ENCODE results near the gene DMKN.

The DMKN gene

DNA sequence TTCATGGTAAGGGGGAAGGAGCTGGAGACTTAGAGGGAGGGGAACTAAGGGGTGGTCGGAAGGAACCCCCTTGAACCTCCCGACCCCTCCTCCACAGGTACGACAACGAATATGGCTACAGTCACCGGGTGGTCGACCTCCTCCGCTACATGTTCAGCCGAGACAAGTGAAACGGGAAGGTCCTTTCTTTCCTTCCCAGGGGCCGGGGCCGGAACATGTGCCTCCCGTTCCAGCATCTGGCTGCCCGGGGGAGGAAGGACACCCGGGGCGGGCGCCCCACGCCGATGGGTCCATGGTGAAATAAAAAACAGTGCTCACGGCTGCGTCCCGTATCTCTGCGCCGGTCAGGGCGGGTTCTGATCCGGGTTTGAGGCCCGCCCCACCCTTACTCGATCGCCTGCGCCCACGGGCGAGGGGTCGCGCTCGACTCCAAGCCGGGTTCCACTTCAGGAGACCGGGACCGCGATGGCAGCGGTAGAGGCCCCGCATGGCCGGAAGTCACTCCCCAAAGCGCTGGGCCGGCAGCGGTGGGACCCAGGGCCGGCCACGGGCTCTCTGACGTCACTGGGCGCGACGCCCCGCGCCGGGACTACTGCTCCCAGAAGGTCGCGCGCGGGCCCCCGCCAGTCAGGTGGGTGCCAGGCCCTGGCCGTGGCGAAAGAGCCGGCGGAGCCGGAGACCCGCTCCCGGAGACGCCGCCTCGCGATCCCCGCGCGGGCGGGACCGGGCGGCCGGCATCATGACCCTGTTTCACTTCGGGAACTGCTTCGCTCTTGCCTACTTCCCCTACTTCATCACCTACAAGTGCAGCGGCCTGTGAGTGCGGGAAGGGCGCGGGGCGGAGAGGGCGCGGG, 31.8 kb upstream of the DMKN start, which contains the start of gene TMEM147:
Gene TMEM147 (plus strand): TSS at position 626 of the 854 bp plus-strand sequence. CDS start 114 bp downstream, at position 740.
- Mint-ChIP-seq H3K27me3 (ENCODE audit: low read depth) (peaks cover 4% of the 10 kb centered on the region), H3K4me3 (peak within 1 kb of the TSS; percentile 92 to 97 (median 96)), H3K36me3 (ENCODE audit: low read depth) (peaks cover 7% of the 10 kb centered on the region), H3K9me3 (no peaks in the 10 kb centered on the region), H3K4me1 (peaks cover 19% of the 10 kb centered on the region), H3K27ac (peak within 1 kb of the TSS in 2 of 3 experiments; percentile 74 to 85)
- TF ChIP-seq, protein P1, sequence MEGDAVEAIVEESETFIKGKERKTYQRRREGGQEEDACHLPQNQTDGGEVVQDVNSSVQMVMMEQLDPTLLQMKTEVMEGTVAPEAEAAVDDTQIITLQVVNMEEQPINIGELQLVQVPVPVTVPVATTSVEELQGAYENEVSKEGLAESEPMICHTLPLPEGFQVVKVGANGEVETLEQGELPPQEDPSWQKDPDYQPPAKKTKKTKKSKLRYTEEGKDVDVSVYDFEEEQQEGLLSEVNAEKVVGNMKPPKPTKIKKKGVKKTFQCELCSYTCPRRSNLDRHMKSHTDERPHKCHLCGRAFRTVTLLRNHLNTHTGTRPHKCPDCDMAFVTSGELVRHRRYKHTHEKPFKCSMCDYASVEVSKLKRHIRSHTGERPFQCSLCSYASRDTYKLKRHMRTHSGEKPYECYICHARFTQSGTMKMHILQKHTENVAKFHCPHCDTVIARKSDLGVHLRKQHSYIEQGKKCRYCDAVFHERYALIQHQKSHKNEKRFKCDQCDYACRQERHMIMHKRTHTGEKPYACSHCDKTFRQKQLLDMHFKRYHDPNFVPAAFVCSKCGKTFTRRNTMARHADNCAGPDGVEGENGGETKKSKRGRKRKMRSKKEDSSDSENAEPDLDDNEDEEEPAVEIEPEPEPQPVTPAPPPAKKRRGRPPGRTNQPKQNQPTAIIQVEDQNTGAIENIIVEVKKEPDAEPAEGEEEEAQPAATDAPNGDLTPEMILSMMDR (IDR thresholded peaks at IDR 0.05; ENCODE audit: unreplicated experiment in 3 of 3), result no peak

DNA sequence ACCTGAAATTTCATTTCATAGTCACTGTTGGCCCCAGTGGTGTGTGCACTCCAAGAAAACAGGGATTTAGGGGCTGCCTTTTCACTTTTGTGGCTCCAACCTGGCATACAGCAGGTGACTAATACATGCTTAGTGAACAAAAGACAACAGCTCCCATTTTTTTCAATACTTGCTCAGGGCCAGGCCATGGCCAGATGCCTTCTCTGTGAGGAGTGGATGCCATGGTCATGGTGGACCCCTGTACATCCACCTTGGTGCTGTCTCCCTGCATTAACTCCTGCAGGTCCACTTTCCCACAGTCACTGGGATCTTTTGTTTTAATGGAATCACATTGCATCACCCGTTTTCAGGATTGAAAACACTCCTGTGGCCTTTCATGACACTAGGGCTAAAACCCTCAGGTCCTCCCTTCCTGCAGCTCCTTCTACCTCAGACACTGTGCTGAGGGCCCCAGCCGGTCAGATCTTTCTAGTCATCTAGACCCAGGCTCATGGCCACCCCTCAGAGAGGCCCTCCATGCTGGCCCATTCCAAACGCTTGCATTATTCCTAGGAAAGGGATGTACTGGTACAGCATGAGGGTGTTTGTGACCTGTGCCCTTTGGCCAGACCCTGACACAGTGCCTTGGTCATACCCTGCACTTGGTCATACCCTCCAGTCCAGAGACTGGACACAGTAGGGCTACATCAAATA, 30.8 kb upstream of the DMKN start:
- peaks cover 4% of the 10 kb centered on the region for H3K27me3 Mint-ChIP-seq (ENCODE audit: low read depth)
- H3K36me3 Mint-ChIP-seq (ENCODE audit: low read depth), result peaks cover 9% of the 10 kb centered on the region
- peak overlapping the region in 2 of 3 experiments; percentile 65 to 85 for H3K27ac Mint-ChIP-seq
- TF ChIP-seq, protein P1 (IDR thresholded peaks at IDR 0.05; ENCODE audit: unreplicated experiment in 3 of 3), result no peak
- no peaks in the 10 kb centered on the region for H3K9me3 Mint-ChIP-seq
- peaks cover 19% of the 10 kb centered on the region for H3K4me1 Mint-ChIP-seq
- H3K4me3 Mint-ChIP-seq, result peak overlapping the region; percentile 92 to 97 (median 96)

DNA sequence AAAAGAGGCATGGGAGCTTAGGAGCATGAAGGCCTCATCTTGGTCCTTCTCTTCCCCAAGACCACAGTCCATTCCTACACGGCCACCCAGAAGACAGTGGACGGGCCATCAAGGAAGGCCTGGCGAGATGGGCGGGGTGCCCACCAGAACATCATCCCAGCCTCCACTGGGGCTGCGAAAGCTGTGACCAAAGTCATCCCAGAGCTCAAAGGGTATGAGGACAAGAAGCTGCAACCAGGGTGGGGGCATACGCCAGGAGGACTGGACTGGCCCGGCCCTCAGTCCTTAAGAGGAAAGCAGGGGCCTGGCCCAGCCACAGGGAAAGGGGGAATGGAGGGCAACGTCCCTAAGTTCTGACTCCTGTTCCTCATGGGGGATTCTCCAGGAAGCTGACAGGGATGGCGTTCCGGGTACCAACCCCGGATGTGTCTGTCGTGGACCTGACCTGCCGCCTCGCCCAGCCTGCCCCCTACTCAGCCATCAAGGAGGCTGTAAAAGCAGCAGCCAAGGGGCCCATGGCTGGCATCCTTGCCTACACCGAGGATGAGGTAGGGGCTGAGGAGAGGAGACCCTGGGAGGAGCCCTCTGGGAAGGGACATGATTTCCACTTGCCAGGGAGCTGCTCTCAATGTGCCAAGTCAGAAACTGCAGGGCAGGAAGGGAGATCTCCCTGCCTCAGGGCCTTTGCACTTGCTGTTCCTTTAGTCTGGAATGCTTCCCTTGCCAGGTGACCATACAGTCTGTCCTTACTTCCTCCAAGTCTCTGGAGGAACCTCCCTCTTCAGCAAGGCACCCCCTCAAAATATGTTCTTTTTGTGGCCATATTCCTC, 30.0 kb upstream of the DMKN start:
- H3K27ac Mint-ChIP-seq, result no peak overlapping the region
- TF ChIP-seq, protein P1 (IDR thresholded peaks at IDR 0.05; ENCODE audit: unreplicated experiment in 3 of 3), result no peak
- H3K4me1 Mint-ChIP-seq, result peaks cover 19% of the 10 kb centered on the region
- H3K27me3 Mint-ChIP-seq (ENCODE audit: low read depth), result peaks cover 4% of the 10 kb centered on the region
- H3K36me3 Mint-ChIP-seq (ENCODE audit: low read depth), result peaks cover 9% of the 10 kb centered on the region
- H3K4me3 Mint-ChIP-seq, result peak overlapping the region; percentile 63 to 68 (median 66)
- no peaks in the 10 kb centered on the region for H3K9me3 Mint-ChIP-seq

DNA sequence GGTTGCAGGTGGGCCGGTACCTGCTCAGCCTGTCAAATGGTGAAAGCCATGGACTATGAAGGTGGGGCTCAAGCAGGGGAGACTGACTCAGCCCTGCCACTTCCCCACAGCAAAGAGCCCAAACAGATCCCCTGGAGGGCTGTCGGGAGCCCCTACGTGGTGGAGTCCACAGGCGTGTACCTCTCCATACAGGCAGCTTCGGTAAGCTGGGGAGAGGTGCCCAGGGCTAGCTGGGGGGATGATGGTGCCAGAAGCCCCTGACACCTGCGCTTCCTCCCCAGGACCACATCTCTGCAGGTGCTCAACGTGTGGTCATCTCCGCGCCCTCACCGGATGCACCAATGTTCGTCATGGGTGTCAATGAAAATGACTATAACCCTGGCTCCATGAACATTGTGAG, 28.8 kb upstream of the DMKN start:
- Mint-ChIP-seq H3K4me1 (peaks cover 18% of the 10 kb centered on the region), H3K27me3 (ENCODE audit: low read depth) (peaks cover 7% of the 10 kb centered on the region), H3K36me3 (ENCODE audit: low read depth) (peaks cover 9% of the 10 kb centered on the region), H3K9me3 (no peaks in the 10 kb centered on the region), H3K27ac (no peak overlapping the region), H3K4me3 (peak overlapping the region in 2 of 3 experiments; percentile 66 to 68)
- TF ChIP-seq, protein P1 (IDR thresholded peaks at IDR 0.05; ENCODE audit: unreplicated experiment in 3 of 3), result no peak

DNA sequence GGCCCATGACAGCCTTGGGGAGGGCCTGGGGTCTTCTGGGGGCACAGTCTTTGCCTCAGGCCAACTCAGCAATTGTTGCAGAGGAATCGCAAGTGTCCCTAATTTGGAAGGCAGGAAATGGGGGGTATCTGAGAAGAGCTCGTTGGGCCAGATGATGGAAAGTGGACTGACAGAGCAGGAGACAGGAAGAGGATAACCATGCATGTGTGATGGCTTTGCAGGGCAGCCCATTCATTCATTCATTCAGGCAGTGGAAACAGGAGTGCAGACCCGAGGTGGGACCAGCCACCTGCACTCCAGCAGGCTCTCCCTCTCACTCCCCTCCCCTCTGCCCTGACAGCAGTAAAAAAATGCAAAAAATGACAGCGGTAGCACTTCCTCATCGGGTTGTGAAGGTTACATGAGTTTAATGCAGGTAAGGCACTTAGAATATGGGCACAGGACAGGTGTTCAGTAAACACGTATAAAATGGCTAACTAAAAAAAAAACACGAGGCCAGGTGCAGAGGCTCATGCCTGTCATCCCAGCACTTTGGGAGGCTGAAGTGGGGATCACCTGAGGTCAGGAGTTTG, 27.0 kb upstream of the DMKN start:
- Mint-ChIP-seq H3K27ac (no peak overlapping the region), H3K4me1 (peaks cover 7% of the 10 kb centered on the region), H3K4me3 (peak overlapping the region; percentile 26 to 47 (median 26)), H3K36me3 (ENCODE audit: low read depth) (peaks cover 9% of the 10 kb centered on the region), H3K9me3 (no peaks in the 10 kb centered on the region), H3K27me3 (ENCODE audit: low read depth) (peaks cover 4% of the 10 kb centered on the region)
- TF ChIP-seq, protein P1 (IDR thresholded peaks at IDR 0.05; ENCODE audit: unreplicated experiment in 3 of 3), result no peak
